H1 (cell line): ENCODE measurements around the gene ALDH3A1. TPM values are rescaled to one million over a fixed set of nuclear protein-coding genes. Genes with fewer than 3 reads are reported as not detected.

Source experiments
- ASH2L ChIP-seq: fragments of 200-600, 300-600 bp; sonication (generic); IDR thresholded peaks from one replicate; pipeline ENCODE4 v1.7.1; 2017; ENCODE audit warnings: low read length
- CHD1 ChIP-seq: IDR thresholded peaks from 2 replicates; pipeline ENCODE4 v1.6.1; 2012; ENCODE audit warnings: low read depth, low read length, improper control_type of control experiment
- polyA plus RNA-seq, 7 experiments: library from polyadenylated mRNA; depleted of rRNA in 3 of 7; stranded (reverse) in 5 of 7; unstranded in 2 of 7; fragments of >200 nt in 5 of 7; fragments of 200-250 nt in 2 of 7; gene quantifications; 1 replicate in 5 of 7; 2 replicates in 1 of 7; 4 replicates in 1 of 7; pipeline versions ENCODE4 v1.2.1 to v1.2.3, GENCODE V29; 2011 to 2013; ENCODE audit warnings: missing spikeins in 2 of 7, mixed read lengths in 2 of 7
- total RNA-seq: library from RNA; stranded (reverse); fragmentation: NEBNext Ultra II Directional; extraction: Animal tissue kit (Norgen Biotek cat#: 25700); gene quantifications from 2 replicates; pipeline ENCODE4 v1.2.1, GENCODE V29; 2021
- TF ChIP-seq, protein P1 (sequence below), 3 experiments: IDR thresholded peaks; 1 replicate in 2 of 3; 2 replicates in 1 of 3; pipeline versions ENCODE4 v1.5.1 to v1.6.1; 2011; ENCODE audit warnings: low read length in 3 of 3, mild to moderate bottlenecking in 3 of 3, inconsistent platforms in 2 of 3, low read depth in 1 of 3, moderate library complexity in 1 of 3; ENCODE audit not compliant: insufficient read depth in 1 of 3; ENCODE audit errors: control extremely low read depth in 1 of 3

Gene ALDH3A1
- total and polyA plus RNA-seq, 2 of the 8 experiments (the other 6 are each of a cell fraction or from before 2014, with no cell fraction given), result 0.37 to 1.4 TPM

DNA sequence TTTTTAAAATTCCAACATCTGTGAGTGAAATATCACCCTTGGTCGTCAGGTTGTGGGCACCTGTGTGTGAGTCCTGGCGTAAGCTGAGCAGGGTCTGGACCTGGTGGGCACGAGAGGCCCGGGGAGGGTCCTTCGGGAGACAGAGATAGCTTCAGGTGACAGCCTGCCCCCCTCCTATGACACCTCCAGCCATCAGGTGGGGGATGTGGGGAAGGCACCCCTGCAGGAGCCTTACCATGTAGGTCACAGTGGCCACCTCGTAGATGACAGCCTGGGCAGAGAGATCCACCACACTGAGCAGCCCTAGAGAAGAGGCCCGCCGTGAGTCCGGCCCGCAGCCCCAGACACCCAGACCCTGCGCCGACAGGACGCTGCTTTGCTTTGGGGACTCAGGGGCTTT is 42.9 kb downstream of the ALDH3A1 start (continued):
- TF ChIP-seq, protein P1, sequence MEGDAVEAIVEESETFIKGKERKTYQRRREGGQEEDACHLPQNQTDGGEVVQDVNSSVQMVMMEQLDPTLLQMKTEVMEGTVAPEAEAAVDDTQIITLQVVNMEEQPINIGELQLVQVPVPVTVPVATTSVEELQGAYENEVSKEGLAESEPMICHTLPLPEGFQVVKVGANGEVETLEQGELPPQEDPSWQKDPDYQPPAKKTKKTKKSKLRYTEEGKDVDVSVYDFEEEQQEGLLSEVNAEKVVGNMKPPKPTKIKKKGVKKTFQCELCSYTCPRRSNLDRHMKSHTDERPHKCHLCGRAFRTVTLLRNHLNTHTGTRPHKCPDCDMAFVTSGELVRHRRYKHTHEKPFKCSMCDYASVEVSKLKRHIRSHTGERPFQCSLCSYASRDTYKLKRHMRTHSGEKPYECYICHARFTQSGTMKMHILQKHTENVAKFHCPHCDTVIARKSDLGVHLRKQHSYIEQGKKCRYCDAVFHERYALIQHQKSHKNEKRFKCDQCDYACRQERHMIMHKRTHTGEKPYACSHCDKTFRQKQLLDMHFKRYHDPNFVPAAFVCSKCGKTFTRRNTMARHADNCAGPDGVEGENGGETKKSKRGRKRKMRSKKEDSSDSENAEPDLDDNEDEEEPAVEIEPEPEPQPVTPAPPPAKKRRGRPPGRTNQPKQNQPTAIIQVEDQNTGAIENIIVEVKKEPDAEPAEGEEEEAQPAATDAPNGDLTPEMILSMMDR (IDR thresholded peaks at IDR 0.05; ENCODE audit: control extremely low read depth in 1 of 3, insufficient read depth in 1 of 3, low read depth in 1 of 3, low read length in 3 of 3), result no peak
- TF ChIP-seq ASH2L (no peak), CHD1 (no peak)
